GM19240 (cell line): ENCODE measurements around the gene GRK2.

ENCODE experiments used
- DNase-seq: peaks from one replicate; pipeline ENCODE4 v3.0.0; 2011; ENCODE audit warnings: low spot score; ENCODE audit not compliant: insufficient read length

Gene GRK2

DNA sequence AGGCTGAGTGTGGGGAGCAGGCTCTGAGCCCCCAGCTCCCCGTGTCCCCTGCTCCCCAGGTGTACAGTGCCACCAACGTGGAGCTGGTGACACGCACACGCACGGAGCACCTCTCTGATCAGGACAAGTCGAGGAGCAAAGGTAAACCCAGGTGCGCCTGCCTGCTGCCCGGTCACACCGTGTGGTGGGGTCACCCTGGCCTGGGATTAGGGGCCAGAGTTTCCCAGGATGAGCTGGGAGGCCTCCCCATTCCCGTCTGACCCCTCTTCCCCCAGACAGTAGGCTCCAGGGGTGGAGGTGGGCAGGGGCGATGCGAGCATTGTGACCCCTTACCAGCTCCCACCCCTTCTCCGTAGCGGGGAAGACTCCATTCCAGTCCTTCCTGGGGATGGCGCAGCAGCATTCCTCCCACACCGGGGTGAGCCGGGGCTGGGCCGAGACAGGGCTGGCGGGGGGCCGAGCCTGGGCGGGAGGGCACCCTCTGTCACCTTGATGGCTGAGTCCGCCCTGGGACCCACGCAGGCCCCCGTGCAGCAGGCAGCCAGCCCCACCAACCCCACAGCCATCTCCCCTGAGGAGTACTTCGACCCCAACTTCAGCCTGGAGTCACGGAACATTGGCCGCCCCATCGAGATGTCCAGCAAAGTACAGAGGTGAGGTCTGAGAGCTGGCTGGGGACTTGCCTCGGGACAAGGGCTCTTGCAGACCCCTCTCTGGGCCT is 33.4 kb downstream of the GRK2 start:
- DNase-seq, result no peak

- no peak for DNase-seq
Observed at GRCh38 chr11:67300256-67300755, 34.0 kb downstream of the GRK2 start.

GRCh38 chr11:67300756-67301312 is 34.6 kb downstream of the GRK2 start:
- no peak for DNase-seq

DNA sequence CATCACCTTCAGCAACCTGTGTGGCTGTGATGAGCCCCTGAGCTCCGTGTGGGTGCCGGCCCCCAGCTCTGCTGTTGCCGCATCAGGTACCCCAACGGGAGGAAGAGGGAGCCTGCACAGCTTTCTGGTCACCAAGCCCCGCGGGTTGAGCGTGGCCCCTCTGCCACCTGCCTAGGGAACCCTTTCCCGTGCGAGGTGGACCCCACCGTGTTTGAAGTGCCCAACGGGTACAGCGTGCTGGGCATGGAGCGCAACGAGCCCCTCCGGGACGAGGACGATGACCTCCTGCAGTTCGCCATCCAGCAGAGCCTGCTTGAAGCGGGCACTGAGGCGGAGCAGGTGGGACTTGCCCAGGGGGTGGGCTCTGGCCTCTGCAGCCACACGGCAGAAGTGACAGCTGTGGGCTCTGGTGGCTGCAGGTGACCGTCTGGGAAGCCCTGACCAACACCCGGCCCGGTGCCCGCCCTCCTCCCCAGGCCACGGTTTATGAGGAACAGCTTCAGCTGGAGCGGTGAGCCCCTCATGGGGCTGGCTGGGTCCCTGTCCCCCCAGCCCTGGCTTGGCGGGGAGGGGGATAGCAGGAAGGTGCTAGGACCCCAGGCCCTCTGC is 35.1 kb downstream of the GRK2 start:
- no peak for DNase-seq

DNA sequence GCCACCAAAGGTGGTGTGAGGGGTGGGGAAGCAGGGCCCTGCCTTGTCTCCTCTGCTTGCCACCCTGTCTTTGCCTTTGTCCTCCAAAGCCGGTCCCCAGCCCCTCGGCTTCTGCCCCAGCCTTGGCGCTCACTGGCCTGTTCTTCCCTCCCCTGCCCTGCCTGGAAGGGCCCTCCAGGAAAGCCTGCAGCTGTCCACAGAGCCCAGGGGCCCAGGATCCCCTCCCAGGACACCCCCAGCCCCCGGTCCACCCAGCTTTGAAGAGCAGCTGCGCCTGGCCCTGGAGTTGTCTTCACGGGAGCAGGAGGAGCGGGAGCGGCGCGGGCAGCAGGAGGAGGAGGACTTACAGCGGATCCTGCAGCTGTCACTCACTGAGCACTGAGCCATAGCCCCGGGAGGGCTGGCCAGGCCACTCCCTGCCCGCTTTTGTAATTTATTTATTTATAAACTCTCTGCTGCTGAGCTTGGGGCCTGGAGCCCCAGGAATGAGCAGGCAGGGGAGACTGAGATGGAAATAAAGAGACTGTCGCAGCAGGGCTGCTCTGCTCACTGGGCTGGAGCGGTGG is 35.8 kb downstream of the GRK2 start:
- no peak for DNase-seq

DNA sequence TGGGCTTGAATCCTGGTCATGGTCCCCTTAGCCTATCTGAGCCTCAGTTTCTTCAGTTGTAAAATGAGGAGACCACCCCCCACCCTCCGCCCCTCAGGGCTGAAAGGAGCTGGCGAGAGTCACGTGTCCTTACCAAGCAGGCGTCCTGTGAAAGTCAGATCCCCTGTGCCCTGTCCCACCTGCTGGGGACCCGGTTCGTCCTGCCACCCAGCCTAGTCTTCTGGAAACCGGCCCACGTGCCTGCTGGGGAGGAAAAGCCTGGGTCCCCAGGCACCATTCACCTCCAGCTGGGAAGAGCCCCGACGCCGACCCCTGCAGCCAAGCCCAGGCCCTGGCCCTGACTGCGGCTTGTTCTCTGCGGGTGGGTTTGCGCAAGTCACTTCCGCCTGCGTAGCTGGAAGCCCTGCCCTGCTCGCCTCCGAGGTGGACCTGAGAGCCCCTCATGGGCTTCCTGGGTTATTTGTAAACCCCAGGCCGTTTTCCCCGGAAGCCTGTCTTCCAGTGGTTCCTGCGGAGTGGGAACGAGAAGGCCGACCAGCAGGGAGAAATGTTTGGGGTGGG is 36.4 kb downstream of the GRK2 start:
- no peak for DNase-seq

DNA sequence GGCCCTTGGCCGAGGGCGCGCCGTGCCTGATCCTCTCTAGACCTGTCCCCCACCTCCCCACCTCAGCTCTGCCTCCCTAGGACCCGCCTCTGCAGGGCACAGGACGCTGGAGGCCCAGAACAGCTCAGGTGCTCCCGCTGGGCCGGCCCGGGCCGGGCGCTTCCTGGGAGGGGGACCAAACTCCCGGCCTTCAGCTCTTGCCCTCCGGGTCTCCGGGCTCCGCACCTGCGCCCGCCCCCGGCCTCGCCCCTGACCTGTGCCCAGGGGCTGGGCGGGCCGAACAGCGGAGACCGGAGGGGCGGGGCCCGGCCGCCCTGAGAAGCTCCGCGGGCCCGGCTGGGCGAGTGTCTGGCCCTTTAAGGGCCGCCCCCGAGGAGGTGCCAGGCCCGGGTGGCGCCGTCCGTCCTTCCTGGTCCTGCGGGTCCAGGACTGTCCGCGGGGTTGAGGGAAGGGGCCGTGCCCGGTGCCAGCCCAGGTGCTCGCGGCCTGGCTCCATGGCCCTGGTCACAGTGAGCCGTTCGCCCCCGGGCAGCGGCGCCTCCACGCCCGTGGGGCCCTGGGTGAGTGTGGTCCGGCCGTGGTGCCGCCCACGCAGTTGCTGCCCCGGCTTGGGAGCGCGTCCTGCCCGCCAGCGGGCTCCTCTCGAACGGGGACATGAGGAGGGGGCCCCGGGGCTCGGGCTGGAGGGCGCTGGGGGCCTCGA is 37.0 kb downstream of the GRK2 start, which contains the start of gene SSH3:
Gene SSH3 (plus strand): TSS at position 399 of the 703 bp plus-strand sequence. CDS start 96 bp downstream, at position 495.
- DNase-seq, result no peak

DNA sequence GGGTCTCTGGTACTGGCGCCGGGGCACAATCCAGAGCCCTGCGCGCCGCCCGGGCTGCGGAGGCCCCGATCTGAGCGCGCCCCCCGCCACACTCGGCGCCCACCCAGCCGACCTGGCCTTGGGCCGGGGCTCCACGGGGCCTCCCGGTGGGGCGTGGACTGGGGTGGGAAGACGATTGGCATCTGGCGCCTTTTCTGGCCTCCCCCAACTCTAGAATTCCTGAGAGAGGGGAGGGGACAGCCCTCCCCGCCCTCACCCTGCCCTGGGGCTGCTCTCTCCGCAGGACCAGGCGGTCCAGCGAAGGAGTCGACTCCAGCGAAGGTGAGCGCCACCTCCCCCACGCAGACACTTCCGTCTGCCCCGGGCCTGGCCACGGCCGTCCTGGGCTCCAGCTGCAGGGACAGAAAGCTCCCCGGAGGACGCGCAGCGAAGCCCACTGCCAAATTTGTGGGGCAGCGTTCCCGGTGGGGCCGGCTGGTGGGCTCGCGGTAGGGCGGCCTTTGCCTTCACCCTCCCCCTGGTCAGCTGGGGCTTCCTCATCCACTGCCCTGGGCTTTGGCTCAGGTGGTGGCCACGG is 37.6 kb downstream of the GRK2 start:
- no peak for DNase-seq

DNA sequence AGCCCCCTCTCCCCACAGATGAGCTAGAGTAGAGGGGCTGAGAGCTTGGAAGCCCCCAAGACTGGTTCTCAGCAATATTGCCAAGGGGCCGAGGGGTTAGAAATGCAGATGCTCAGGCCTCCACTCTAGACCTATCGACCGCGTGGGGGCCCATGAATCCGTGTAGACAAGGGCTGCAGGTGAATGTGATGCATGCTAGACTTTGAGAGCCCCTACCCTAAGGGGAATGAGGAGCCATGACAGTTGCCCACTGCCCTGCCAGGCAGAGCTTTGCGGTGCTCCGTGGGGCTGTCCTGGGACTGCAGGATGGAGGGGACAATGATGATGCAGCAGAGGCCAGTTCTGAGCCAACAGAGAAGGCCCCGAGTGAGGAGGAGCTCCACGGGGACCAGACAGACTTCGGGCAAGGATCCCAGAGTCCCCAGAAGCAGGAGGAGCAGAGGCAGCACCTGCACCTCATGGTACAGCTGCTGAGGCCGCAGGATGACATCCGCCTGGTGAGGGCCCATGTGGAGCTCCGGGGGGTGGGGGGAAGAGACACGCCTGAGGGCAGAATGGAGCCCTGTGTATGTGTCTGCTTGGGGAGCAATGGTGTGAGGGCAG is 38.3 kb downstream of the GRK2 start:
- no peak for DNase-seq

DNA sequence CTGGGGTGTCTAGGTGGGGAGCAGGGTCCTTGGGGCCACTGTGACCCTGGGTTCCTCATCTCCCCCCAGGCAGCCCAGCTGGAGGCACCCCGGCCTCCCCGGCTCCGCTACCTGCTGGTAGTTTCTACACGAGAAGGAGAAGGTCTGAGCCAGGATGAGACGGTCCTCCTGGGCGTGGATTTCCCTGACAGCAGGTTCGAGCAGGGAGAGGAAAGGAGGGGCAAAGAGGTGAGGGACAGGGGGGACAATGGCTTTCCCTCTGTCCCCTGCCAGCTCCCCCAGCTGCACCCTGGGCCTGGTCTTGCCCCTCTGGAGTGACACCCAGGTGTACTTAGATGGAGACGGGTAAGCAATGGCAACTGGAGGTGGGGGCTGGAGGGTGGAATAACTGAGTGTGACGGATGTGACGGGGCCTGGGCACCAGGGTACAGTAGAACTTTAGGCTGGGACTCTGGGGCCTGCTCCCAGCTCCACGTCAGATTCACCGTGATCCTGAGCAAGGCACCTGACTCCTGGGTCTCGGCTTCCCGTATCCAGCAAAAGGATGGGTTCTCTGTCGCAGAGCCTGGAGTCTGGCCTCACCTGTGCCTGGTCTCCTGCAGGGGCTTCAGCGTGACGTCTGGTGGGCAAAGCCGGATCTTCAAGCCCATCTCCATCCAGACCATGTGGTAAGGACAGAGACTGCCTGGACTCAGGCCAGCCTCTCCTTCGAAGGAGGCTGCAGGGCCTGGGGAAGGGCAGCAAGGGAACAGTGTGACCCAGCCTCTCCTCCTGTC is 40.7 kb downstream of the GRK2 start:
- no peak for DNase-seq

GRCh38 chr11:67307545-67308001 is 41.3 kb downstream of the GRK2 start:
- no peak for DNase-seq

DNA sequence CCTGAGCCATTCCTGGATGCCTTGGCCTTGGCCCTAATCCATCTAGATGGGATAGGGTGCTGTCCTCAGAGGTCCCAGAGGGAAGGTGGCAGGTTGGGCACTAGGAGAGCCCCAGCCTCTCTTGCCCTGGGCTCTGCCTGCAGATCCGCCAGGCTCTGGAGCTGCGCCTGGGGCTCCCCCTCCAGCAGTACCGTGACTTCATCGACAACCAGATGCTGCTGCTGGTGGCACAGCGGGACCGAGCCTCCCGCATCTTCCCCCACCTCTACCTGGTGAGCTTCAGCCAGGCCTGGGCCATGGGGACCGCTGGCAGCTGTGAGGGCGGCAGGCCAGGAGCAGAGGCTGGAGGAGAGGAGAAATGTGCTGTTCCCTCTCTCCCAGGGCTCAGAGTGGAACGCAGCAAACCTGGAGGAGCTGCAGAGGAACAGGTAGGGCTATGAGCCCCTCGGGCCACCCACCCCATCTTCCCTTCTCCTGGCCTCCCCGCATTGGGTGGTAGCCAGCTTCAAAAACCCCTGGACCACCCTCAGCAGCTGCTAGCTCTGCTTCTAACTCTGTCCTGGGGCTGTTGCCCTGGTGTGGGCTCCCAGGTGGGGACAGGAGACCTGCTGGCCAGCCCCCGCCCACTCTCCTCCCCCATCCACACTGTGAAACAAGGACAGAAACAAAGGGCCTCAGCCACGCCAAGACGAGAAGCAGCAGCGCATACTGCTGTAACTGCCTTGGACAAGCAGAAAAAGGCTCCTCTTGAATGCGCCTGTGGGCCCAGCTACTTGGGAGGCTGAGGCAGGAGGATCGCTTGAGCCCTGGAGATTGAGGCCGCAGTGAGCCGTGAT is 42.0 kb downstream of the GRK2 start:
- DNase-seq, result no peak

DNA sequence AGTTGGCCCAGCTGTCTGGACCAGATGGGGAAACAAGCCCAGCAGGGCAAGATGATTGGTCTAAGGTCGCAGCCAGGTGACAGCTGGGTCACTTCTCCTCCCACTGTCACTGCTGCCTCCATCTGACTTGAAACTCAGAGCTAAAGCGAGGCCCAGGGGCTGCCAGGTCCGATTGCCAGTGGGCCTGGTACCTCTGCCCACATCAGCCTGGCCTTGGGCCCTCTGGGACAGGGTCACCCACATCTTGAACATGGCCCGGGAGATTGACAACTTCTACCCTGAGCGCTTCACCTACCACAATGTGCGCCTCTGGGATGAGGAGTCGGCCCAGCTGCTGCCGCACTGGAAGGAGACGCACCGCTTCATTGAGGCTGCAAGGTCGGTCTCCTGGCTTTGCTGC is 42.9 kb downstream of the GRK2 start:
- DNase-seq, result no peak

DNA sequence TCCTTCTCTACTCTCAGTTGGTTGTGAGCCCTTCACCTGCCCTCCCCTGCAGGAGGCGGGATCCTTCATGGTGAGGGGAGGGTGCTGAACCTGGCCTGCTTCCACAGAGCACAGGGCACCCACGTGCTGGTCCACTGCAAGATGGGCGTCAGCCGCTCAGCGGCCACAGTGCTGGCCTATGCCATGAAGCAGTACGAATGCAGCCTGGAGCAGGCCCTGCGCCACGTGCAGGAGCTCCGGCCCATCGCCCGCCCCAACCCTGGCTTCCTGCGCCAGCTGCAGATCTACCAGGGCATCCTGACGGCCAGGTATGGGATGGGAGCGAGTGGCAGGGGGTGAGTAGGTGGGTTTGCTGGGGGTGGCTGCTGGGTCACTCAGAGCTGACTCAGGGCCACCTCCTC is 43.4 kb downstream of the GRK2 start:
- no peak for DNase-seq

GRCh38 chr11:67310246-67311050 is 44.2 kb downstream of the GRK2 start:
- no peak for DNase-seq

DNA sequence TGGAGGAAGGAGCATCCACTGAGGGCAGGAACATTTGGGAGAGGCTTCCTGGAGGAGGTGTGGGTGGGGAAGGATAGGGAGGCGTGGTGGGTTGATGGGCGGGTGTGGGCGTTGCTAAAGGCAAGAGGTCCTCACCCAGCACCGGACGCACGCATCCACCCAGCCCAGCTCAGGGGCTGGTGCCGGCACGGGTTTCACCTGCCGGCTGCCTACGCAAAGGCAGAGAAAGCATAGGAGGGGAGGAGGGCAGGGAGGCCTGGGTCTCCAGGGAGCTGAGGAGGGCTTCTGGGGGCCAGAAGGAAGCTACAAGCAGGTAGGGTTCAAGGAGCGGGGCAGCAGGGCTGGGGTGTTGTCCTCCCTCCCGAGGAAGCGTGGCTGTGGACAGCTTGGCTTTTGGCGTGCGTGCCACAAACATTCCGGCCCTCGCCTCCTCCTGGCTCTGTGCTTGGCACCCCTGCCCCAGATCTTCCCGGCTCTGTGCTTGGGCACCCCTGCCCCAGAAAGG is 44.8 kb downstream of the GRK2 start:
- no peak for DNase-seq

DNA sequence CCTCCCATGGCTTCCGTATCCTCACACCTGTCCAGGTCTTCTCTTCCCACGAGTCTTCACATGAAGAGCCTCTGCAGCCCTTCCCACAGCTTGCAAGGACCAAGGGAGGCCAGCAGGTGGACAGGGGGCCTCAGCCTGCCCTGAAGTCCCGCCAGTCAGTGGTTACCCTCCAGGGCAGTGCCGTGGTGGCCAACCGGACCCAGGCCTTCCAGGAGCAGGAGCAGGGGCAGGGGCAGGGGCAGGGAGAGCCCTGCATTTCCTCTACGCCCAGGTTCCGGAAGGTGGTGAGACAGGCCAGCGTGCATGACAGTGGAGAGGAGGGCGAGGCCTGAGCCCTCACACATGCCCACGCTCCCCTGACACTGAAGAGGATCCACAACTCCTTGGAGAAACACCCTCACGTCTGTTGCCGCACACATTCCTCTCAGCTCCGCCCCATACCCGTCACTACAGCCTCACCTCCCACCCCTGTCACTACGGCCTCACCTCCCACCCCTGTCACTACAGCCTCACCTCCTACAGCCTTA is 45.3 kb downstream of the GRK2 start:
- no peak for DNase-seq
